HepG2 (cell line): Measurements from ENCODE around the gene KRT82. TPM values are rescaled to one million over a fixed set of nuclear protein-coding genes. Genes with fewer than 3 reads are reported as not detected.

ENCODE experiments used
- ATAC-seq: fragments of 200-7000 bp; cut with Tn5 transposase; 3 replicates; pipeline ENCODE4 v1.9.1; 2020; ENCODE audit warnings: mild to moderate bottlenecking, moderate library complexity
- BruUV-seq: library from RNA; stranded (reverse); fragments of 400-500 nt; replicated peaks from 2 replicates; lab custom pipeline; 2021; lab: Mats Ljungman, UMichigan
- CTCF ChIA-PET: fragments of 300-600 bp; formaldehyde crosslinking; extraction: SDS; loops from one replicate; lab custom pipeline; 2021; ENCODE audit warnings: low total read pairs, inconsistent platforms, low intra/inter-chr PET ratio; lab: Yijun Ruan, JAX
- POLR2A ChIA-PET: fragments of 350-600 bp; sonication (Branson Sonifier 250); formaldehyde crosslinking; loops from one replicate; lab custom pipeline; 2020; ENCODE audit warnings: antibody characterized with exemption, inconsistent platforms; lab: Yijun Ruan, JAX
- DNase-seq: peaks from one replicate; pipeline ENCODE4 v3.0.0-alpha.2; 2015; ENCODE audit warnings: low spot score
- FAIRE-seq: peaks from 3 replicates; lab custom pipeline; 2011; peaks lifted over from hg19 to GRCh38; lab: Jason Lieb, UNC
- H2AFZ ChIP-seq: one replicate; pipeline ENCODE4 v1.6.1; 2011; ENCODE audit warnings: low read length, inconsistent platforms
- H3K27ac ChIP-seq: fragments of 300-600 bp; 3 replicates; pipeline ENCODE4 v1.8.0; 2011; ENCODE audit warnings: mixed run types, mild to moderate bottlenecking, mixed read lengths, low read length, inconsistent platforms; ENCODE audit not compliant: insufficient read depth; ENCODE audit errors: extremely low read length
- H3K27me3 ChIP-seq, 2 experiments: fragments of 200-600 bp in 1 of 2; 2 replicates in 1 of 2; 3 replicates in 1 of 2; pipeline versions ENCODE4 v1.6.0 to v1.8.0; 2011; ENCODE audit warnings: low read length in 2 of 2, mild to moderate bottlenecking in 2 of 2, moderate library complexity in 2 of 2, inconsistent platforms in 1 of 2; ENCODE audit not compliant: insufficient read depth in 2 of 2, control insufficient read depth in 1 of 2
- H3K36me3 ChIP-seq, 2 experiments: fragments of 200-600 bp in 1 of 2; replicated peaks in 1 of 2; 2 replicates in 1 of 2; 3 replicates in 1 of 2; pipeline versions ENCODE4 v1.5.1 to v1.8.0; 2011; ENCODE audit warnings: low read length in 2 of 2, inconsistent platforms in 1 of 2; ENCODE audit not compliant: insufficient read depth in 2 of 2, control insufficient read depth in 1 of 2
- H3K4me1 ChIP-seq: 2 replicates; pipeline ENCODE4 v1.5.1; 2012; ENCODE audit warnings: low read length, inconsistent platforms; ENCODE audit not compliant: insufficient read depth
- H3K4me2 ChIP-seq: 2 replicates; pipeline ENCODE4 v1.6.0; 2011; ENCODE audit warnings: low read depth, low read length, inconsistent platforms
- H3K4me3 ChIP-seq, 3 experiments: fragments of 200-600 bp in 1 of 3; sonication (generic), shearing (Covaris generic) in 1 of 3; replicated peaks in 1 of 3; 2 replicates each; pipeline ENCODE4 v1.5.1; 2011 to 2016; ENCODE audit warnings: low read length in 3 of 3, inconsistent platforms in 2 of 3, low read depth in 2 of 3, mild to moderate bottlenecking in 2 of 3, control low read depth in 1 of 3, mixed read lengths in 1 of 3; ENCODE audit not compliant: insufficient read depth in 1 of 3
- H3K79me2 ChIP-seq: one replicate; pipeline ENCODE4 v1.6.1; 2011; ENCODE audit warnings: low read length, inconsistent platforms; ENCODE audit not compliant: insufficient read depth
- H3K9ac ChIP-seq: 2 replicates; pipeline ENCODE4 v1.6.0; 2011; ENCODE audit warnings: mild to moderate bottlenecking, low read depth, low read length, inconsistent platforms; ENCODE audit not compliant: insufficient read depth
- H3K9me3 ChIP-seq: 2 replicates; pipeline ENCODE4 v1.5.1; 2012; ENCODE audit warnings: mild to moderate bottlenecking, low read length
- H4K20me1 ChIP-seq: 2 replicates; pipeline ENCODE4 v1.6.0; 2011; ENCODE audit warnings: inconsistent platforms, mild to moderate bottlenecking, low read length, moderate library complexity; ENCODE audit not compliant: insufficient read depth
- CREB1 ChIP-seq, 2 experiments: fragments of 450-650 bp in 1 of 2; IDR thresholded peaks; 2 replicates each; pipeline ENCODE4 v1.6.1; 2016 to 2017; ENCODE audit warnings: control low read depth in 1 of 2, mild to moderate bottlenecking in 1 of 2, missing compliant biosample characterization in 1 of 2, missing genetic modification characterization in 1 of 2
- E2F1 ChIP-seq: sonication (generic); formaldehyde crosslinking; IDR thresholded peaks from 2 replicates; pipeline ENCODE4 v1.5.0; 2020; ENCODE audit warnings: missing genetic modification reagents
- ELF4 ChIP-seq: sonication (generic); formaldehyde crosslinking; IDR thresholded peaks from 2 replicates; pipeline ENCODE4 v1.5.0; 2020; ENCODE audit warnings: missing genetic modification reagents, mild to moderate bottlenecking, moderate library complexity, borderline replicate concordance
- HOXA5 ChIP-seq: sonication (generic); formaldehyde crosslinking; IDR thresholded peaks from 2 replicates; pipeline ENCODE4 v1.4.0; 2020; ENCODE audit warnings: missing genetic modification reagents
- KLF6 ChIP-seq: IDR thresholded peaks from 2 replicates; pipeline ENCODE4 v1.8.0; 2016; ENCODE audit warnings: missing biosample characterization, missing genetic modification reagents
- NCOR1 ChIP-seq: fragments of 200-600 bp; sonication (generic); IDR thresholded peaks from 2 replicates; pipeline ENCODE4 v1.7.0; 2017; ENCODE audit warnings: antibody characterized with exemption, low read length, borderline replicate concordance
- RAD21 ChIP-seq: fragments of 450-650 bp; formaldehyde crosslinking; IDR thresholded peaks from 2 replicates; pipeline ENCODE4 v1.5.0; 2020; ENCODE audit warnings: mild to moderate bottlenecking
- U2AF1 ChIP-seq: fragments of 200-400 bp; formaldehyde crosslinking; optimal IDR thresholded peaks from 2 replicates; pipeline ENCODE3; 2017; ENCODE audit warnings: mild to moderate bottlenecking, low read depth, low read length
- ZNF451 ChIP-seq: sonication (generic); formaldehyde crosslinking; IDR thresholded peaks from 2 replicates; pipeline ENCODE4 v1.5.0; 2020; ENCODE audit warnings: mild to moderate bottlenecking, missing genetic modification reagents
- ZNF615 ChIP-seq: sonication (generic); formaldehyde crosslinking; IDR thresholded peaks from 2 replicates; pipeline ENCODE4 v1.5.0; 2020; ENCODE audit warnings: mild to moderate bottlenecking, missing genetic modification reagents, borderline replicate concordance
- WGBS: methylation state at CpG from one replicate; pipeline ENCODE4 v1.1.6; 2017; ENCODE audit warnings: low lambda C conversion rate; 5-methylcytosine and 5-hydroxymethylcytosine counted together
- in situ Hi-C: cut with HindIII; loops from 2 replicates; pipeline ENCODE4 v1.10.0; 2017; ENCODE audit warnings: low pct_unique_long_range_greater_than_20kb; ENCODE audit not compliant: extremely low pct_ligation_motif_present
- intact Hi-C: fragments of 100-400 bp; cut with micrococcal nuclease; formaldehyde crosslinking; loops from one replicate; pipeline ENCODE4 v1.10.0; 2022; ENCODE audit not compliant: unreplicated experiment
- polyA plus RNA-seq, 8 experiments: library from polyadenylated mRNA; depleted of rRNA in 3 of 8; stranded (reverse) in 7 of 8; unstranded in 1 of 8; fragments of >200 nt; fragmentation: Illumina TruSeq in 4 of 8; extraction: Trizol in 4 of 8; gene quantifications; 2 replicates each; pipeline versions ENCODE4 v1.2.1 to v1.2.3, GENCODE V29; 2011 to 2016; ENCODE audit warnings: low read depth in 4 of 8, missing spikeins in 1 of 8, mixed read lengths in 1 of 8; ENCODE audit not compliant: insufficient read depth in 1 of 8
- total RNA-seq, 5 experiments: library from RNA; depleted of rRNA; stranded (reverse); fragments of >200 nt; fragmentation: Illumina TruSeq; extraction: Trizol; gene quantifications; 2 replicates each; pipeline ENCODE4 v1.2.3, GENCODE V29; 2016; ENCODE audit warnings: low read depth in 1 of 5

Gene KRT82
- total and polyA plus RNA-seq, 2 of the 13 experiments (the other 11 are each of a cell fraction or from before 2014, with no cell fraction given): not detected

- TF ChIP-seq E2F1 (CRISPR knock-in tag): no peak
- no peak for TF ChIP-seq U2AF1
These were observed 28.1 kb upstream of the KRT82 start, which contains the start of gene KRT75 (continued) for GRCh38 chr12:52434081-52434733.

GRCh38 chr12:52433501-52434080, 27.5 kb upstream of the KRT82 start:
- Histone ChIP-seq H4K20me1 (no peaks in the 10 kb centered on the region), H3K79me2 (no peaks in the 10 kb centered on the region), H2AFZ (no peak overlapping the region), H3K4me3 (no peak overlapping the region), H3K27ac (no peak overlapping the region), H3K27me3 (peaks cover 4 to 13% of the 10 kb centered on the region in 2 experiments; a peak in 3 of 5 replicates), H3K36me3 (no peaks in the 10 kb centered on the region), H3K9ac (no peak overlapping the region), H3K9me3 (no peaks in the 10 kb centered on the region), H3K4me1 (no peaks in the 10 kb centered on the region; the same call in 1 of the 2 replicates), H3K4me2 (no peak overlapping the region)
- 22% methylated on average over 3 of the region's 12 CpGs for WGBS
- DNase-seq (no peak), ATAC-seq (no peak), FAIRE-seq (no peak)
- CTCF ChIA-PET: no interaction called here
- in situ Hi-C loops: no loop called here
- TF ChIP-seq ZNF615 (CRISPR knock-in tag) (no peak), CREB1 (IDR thresholded peaks at IDR 0.05) (no peak), CREB1 (CRISPR knock-in tag; IDR thresholded peaks at IDR 0.05) (no peak), ZNF451 (no peak), KLF6 (CRISPR knock-in tag) (no peak), NCOR1 (no peak), RAD21 (CRISPR knock-in tag) (no peak), ELF4 (CRISPR knock-in tag) (no peak), HOXA5 (CRISPR knock-in tag) (no peak)
- intact Hi-C loops: no loop called here
- POLR2A ChIA-PET: no interaction called here
- no TSS peak for BruUV-seq
